ENCODE measurements around the gene SYNE1.

GRCh38 chr6:152220786-152221185, 416.4 kb downstream of the SYNE1 start:
- TF ChIP-seq GATA2 (IDR thresholded peaks at IDR 0.05; ENCODE audit: low read depth, low read length): no peak
- no peak for TF ChIP-seq GATA3 (IDR thresholded peaks at IDR 0.05; ENCODE audit: low read depth, low read length)

Measured in SH-SY5Y (cell line).